A549 (cell line): ENCODE data around the gene MAPK1IP1L. TPM values are rescaled to one million over a fixed set of nuclear protein-coding genes. Genes with fewer than 3 reads are reported as not detected.

ENCODE experiments used
- ATAC-seq, 2 experiments: fragments of 200-7000 bp in 1 of 2; fragments of >200 bp in 1 of 2; cut with Nextera tagmentation in 1 of 2; cut with Tn5 transposase in 1 of 2; 3 replicates each; pipeline versions ENCODE4 v1.8.0 to v1.9.1; 2018 to 2020; ENCODE audit warnings: mild to moderate bottlenecking in 1 of 2, moderate library complexity in 1 of 2
- CTCF ChIA-PET: fragments of 300-600 bp; sonication (Branson Sonifier 250); formaldehyde crosslinking; extraction: SDS; loops from one replicate; lab custom pipeline; 2021; ENCODE audit warnings: antibody characterized with exemption, inconsistent platforms; lab: Yijun Ruan, JAX
- POLR2A ChIA-PET: fragments of 350-600 bp; formaldehyde crosslinking; extraction: SDS; loops from one replicate; lab custom pipeline; 2021; ENCODE audit warnings: antibody characterized with exemption, inconsistent platforms; lab: Yijun Ruan, JAX
- DNase-seq, 2 experiments: peaks; one replicate each; pipeline versions ENCODE4 v3.0.0 to v3.0.0-alpha.2; 2011 to 2016; ENCODE audit warnings: low read depth in 1 of 2, low spot score in 1 of 2
- FAIRE-seq: peaks from 2 replicates; lab custom pipeline; 2011; peaks lifted over from hg19 to GRCh38; lab: Jason Lieb, UNC
- H3K27ac ChIP-seq, 2 experiments: fragments of >200 bp; sonication (Bioruptor Twin); formaldehyde crosslinking; 3 replicates each; pipeline ENCODE4 v1.5.1; 2016 to 2017
- H3K4me1 ChIP-seq: fragments of >200 bp; sonication (Bioruptor Twin); formaldehyde crosslinking; 3 replicates; pipeline ENCODE4 v1.6.1; 2016
- H3K4me2 ChIP-seq: fragments of >200 bp; sonication (Bioruptor Twin); formaldehyde crosslinking; 3 replicates; pipeline ENCODE4 v1.6.1; 2016
- H3K4me3 ChIP-seq: fragments of >200 bp; sonication (Bioruptor Twin); formaldehyde crosslinking; 3 replicates; pipeline ENCODE4 v1.5.1; 2016
- H3K9me3 ChIP-seq: fragments of >200 bp; sonication (Bioruptor Twin); formaldehyde crosslinking; 3 replicates; pipeline ENCODE4 v1.6.1; 2016
- BCL3 ChIP-seq: fragments of >200 bp; sonication (Bioruptor Twin); formaldehyde crosslinking; IDR thresholded peaks from 3 replicates; pipeline ENCODE4 v1.6.1; 2016
- CHD4 ChIP-seq: fragments of 200-600 bp; sonication (generic); IDR thresholded peaks from 2 replicates; pipeline ENCODE4 v1.6.1; 2016; ENCODE audit warnings: antibody characterized with exemption, mild to moderate bottlenecking, borderline replicate concordance
- EHMT2 ChIP-seq: fragments of 200-600 bp; sonication (generic); IDR thresholded peaks from 2 replicates; pipeline ENCODE4 v1.6.1; 2016; ENCODE audit warnings: antibody characterized with exemption, low read depth, mild to moderate bottlenecking, moderate library complexity
- ESRRA ChIP-seq: fragments of 150-350 bp; IDR thresholded peaks from 2 replicates; pipeline ENCODE4 v1.6.1; 2014; ENCODE audit warnings: mild to moderate bottlenecking, low read length, borderline replicate concordance
- JUN ChIP-seq, 2 experiments: fragments of >200 bp; sonication (Bioruptor Twin); formaldehyde crosslinking; IDR thresholded peaks; 2 replicates in 1 of 2; 3 replicates in 1 of 2; pipeline ENCODE4 v1.6.1; 2016 to 2017
- KDM5A ChIP-seq: fragments of 200-600 bp; sonication (generic); IDR thresholded peaks from 2 replicates; pipeline ENCODE4 v1.6.1; 2016; ENCODE audit warnings: antibody characterized with exemption, mild to moderate bottlenecking
- MAFK ChIP-seq: fragments of 450-650 bp; IDR thresholded peaks from 2 replicates; pipeline ENCODE4 v1.6.1; 2014; ENCODE audit not compliant: partially characterized antibody
- MAZ ChIP-seq: fragments of 150-350 bp; IDR thresholded peaks from 2 replicates; pipeline ENCODE4 v1.6.1; 2014; ENCODE audit warnings: antibody characterized with exemption, low read depth, low read length, borderline replicate concordance
- POLR2A ChIP-seq: IDR thresholded peaks from 2 replicates; pipeline ENCODE4 v1.6.1; 2012; ENCODE audit warnings: mild to moderate bottlenecking, low read length
- RARB ChIP-seq: fragments of 250-450 bp; sonication (Bioruptor Pico); IDR thresholded peaks from 2 replicates; pipeline ENCODE4 v1.8.0; 2021; ENCODE audit warnings: mild to moderate bottlenecking, moderate library complexity
- RFX5 ChIP-seq: fragments of 450-650 bp; IDR thresholded peaks from 2 replicates; pipeline ENCODE4 v1.7.1; 2014; ENCODE audit warnings: antibody characterized with exemption, mild to moderate bottlenecking, moderate library complexity
- TP53 ChIP-seq: fragments of 250-450 bp; sonication (Bioruptor Pico); IDR thresholded peaks from 2 replicates; pipeline ENCODE4 v1.5.0; 2021; ENCODE audit warnings: mild to moderate bottlenecking, moderate library complexity
- ZC3H11A ChIP-seq: fragments of 450-650 bp; IDR thresholded peaks from 2 replicates; pipeline ENCODE4 v1.6.1; 2014; ENCODE audit warnings: antibody characterized with exemption, mild to moderate bottlenecking
- ZFP36 ChIP-seq: fragments of 450-650 bp; IDR thresholded peaks from 2 replicates; pipeline ENCODE4 v1.6.1; 2014; ENCODE audit warnings: borderline replicate concordance; ENCODE audit not compliant: partially characterized antibody
- ZSCAN20 ChIP-seq: fragments of 250-450 bp; sonication (Bioruptor Pico); IDR thresholded peaks from 2 replicates; pipeline ENCODE4 v1.8.0; 2022; ENCODE audit warnings: mild to moderate bottlenecking, moderate library complexity
- whole genome bisulfite sequencing: methylation state at CpG from one replicate; pipeline ENCODE4 v1.1.6; 2017; ENCODE audit errors: missing lambda C conversion rate; 5-methylcytosine and 5-hydroxymethylcytosine counted together
- polyA plus RNA-seq, 4 experiments: library from polyadenylated mRNA; depleted of rRNA in 3 of 4; stranded (reverse); fragments of >200 nt; fragmentation: RNase III in 1 of 4; extraction: RNeasy Plus Mini Kit Qiagen cat#74134 plus additional on column Dnase treatment in 1 of 4; gene quantifications; 2 replicates in 3 of 4; 3 replicates in 1 of 4; pipeline ENCODE4 v1.2.3, GENCODE V29; 2011 to 2017
- TF ChIP-seq, protein P1 (sequence below): fragments of >200 bp; sonication (Bioruptor Twin); formaldehyde crosslinking; IDR thresholded peaks from 3 replicates; pipeline ENCODE4 v1.5.1; 2016
- TF ChIP-seq, protein P2 (sequence below): fragments of 450-650 bp; IDR thresholded peaks from 2 replicates; pipeline ENCODE4 v1.6.1; 2014; ENCODE audit warnings: antibody characterized with exemption
- TF ChIP-seq, protein P3 (sequence below): fragments of 250-450 bp; sonication (Bioruptor Pico); IDR thresholded peaks from 2 replicates; pipeline ENCODE4 v1.5.0; 2020; ENCODE audit warnings: low read depth, mild to moderate bottlenecking, moderate library complexity
- TF ChIP-seq, protein P4 (sequence below): IDR thresholded peaks from 2 replicates; pipeline ENCODE4 v1.6.1; 2012
- TF ChIP-seq, protein P5 (sequence below): fragments of 250-450 bp; sonication (Bioruptor Pico); IDR thresholded peaks from 2 replicates; pipeline ENCODE4 v1.5.0; 2021; ENCODE audit warnings: mild to moderate bottlenecking, moderate library complexity, borderline replicate concordance
- TF ChIP-seq, protein P6 (sequence below): fragments of 150-350 bp; IDR thresholded peaks from 2 replicates; pipeline ENCODE4 v1.6.1; 2014; ENCODE audit warnings: low read depth, mild to moderate bottlenecking, low read length

The MAPK1IP1L gene
- polyA plus RNA-seq, 2 of the 4 experiments (the other 2 are of a cell fraction), result 42.9 to 72.3 TPM

GRCh38 chr14:55073856-55074255 is 22.4 kb downstream of the MAPK1IP1L start:
- Histone ChIP-seq H3K4me3 (no peak overlapping the region), H3K4me2 (no peak overlapping the region), H3K4me1 (peaks cover 3% of the 10 kb centered on the region; the same call in 1 of the 3 replicates), H3K27ac (no peak overlapping the region), H3K9me3 (no peaks in the 10 kb centered on the region)
- DNase-seq (no peak), FAIRE-seq (no peak), ATAC-seq (no peak)
- TF ChIP-seq RFX5 (no peak), BCL3 (no peak), ZFP36 (no peak), POLR2A (no peak), RARB (CRISPR knock-in tag) (no peak), EHMT2 (no peak), JUN (IDR thresholded peaks at IDR 0.05) (no peak), MAFK (no peak), ESRRA (no peak), ZC3H11A (no peak), MAZ (no peak), TP53 (CRISPR knock-in tag) (no peak)
- TF ChIP-seq, protein P1, sequence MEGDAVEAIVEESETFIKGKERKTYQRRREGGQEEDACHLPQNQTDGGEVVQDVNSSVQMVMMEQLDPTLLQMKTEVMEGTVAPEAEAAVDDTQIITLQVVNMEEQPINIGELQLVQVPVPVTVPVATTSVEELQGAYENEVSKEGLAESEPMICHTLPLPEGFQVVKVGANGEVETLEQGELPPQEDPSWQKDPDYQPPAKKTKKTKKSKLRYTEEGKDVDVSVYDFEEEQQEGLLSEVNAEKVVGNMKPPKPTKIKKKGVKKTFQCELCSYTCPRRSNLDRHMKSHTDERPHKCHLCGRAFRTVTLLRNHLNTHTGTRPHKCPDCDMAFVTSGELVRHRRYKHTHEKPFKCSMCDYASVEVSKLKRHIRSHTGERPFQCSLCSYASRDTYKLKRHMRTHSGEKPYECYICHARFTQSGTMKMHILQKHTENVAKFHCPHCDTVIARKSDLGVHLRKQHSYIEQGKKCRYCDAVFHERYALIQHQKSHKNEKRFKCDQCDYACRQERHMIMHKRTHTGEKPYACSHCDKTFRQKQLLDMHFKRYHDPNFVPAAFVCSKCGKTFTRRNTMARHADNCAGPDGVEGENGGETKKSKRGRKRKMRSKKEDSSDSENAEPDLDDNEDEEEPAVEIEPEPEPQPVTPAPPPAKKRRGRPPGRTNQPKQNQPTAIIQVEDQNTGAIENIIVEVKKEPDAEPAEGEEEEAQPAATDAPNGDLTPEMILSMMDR, result no peak
- TF ChIP-seq, protein P2, sequence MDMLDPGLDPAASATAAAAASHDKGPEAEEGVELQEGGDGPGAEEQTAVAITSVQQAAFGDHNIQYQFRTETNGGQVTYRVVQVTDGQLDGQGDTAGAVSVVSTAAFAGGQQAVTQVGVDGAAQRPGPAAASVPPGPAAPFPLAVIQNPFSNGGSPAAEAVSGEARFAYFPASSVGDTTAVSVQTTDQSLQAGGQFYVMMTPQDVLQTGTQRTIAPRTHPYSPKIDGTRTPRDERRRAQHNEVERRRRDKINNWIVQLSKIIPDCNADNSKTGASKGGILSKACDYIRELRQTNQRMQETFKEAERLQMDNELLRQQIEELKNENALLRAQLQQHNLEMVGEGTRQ, result no peak
- TF ChIP-seq, protein P3, sequence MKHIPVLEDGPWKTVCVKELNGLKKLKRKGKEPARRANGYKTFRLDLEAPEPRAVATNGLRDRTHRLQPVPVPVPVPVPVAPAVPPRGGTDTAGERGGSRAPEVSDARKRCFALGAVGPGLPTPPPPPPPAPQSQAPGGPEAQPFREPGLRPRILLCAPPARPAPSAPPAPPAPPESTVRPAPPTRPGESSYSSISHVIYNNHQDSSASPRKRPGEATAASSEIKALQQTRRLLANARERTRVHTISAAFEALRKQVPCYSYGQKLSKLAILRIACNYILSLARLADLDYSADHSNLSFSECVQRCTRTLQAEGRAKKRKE (CRISPR knock-in tag), result no peak
- TF ChIP-seq, protein P4, sequence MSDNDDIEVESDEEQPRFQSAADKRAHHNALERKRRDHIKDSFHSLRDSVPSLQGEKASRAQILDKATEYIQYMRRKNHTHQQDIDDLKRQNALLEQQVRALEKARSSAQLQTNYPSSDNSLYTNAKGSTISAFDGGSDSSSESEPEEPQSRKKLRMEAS, result no peak
- TF ChIP-seq, protein P5, sequence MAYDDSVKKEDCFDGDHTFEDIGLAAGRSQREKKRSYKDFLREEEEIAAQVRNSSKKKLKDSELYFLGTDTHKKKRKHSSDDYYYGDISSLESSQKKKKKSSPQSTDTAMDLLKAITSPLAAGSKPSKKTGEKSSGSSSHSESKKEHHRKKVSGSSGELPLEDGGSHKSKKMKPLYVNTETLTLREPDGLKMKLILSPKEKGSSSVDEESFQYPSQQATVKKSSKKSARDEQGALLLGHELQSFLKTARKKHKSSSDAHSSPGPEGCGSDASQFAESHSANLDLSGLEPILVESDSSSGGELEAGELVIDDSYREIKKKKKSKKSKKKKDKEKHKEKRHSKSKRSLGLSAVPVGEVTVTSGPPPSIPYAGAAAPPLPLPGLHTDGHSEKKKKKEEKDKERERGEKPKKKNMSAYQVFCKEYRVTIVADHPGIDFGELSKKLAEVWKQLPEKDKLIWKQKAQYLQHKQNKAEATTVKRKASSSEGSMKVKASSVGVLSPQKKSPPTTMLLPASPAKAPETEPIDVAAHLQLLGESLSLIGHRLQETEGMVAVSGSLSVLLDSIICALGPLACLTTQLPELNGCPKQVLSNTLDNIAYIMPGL (CRISPR knock-in tag), result no peak
- ChIA-PET CTCF (no interaction called here), POLR2A (no interaction called here)
- WGBS, result 96% methylated on average over 2 of the region's 2 CpGs

- Histone ChIP-seq H3K9me3 (no peaks in the 10 kb centered on the region), H3K4me1 (peaks cover 3% of the 10 kb centered on the region; the same call in 1 of the 3 replicates), H3K4me3 (no peak overlapping the region), H3K4me2 (no peak overlapping the region), H3K27ac (no peak overlapping the region)
- 58% methylated on average over 5 of the region's 5 CpGs for WGBS
- FAIRE-seq (no peak), DNase-seq (no peak), ATAC-seq (peak; percentile 12 to 22; a peak in 4 of 6 replicates)
- CTCF ChIA-PET, result no interaction called here
- POLR2A ChIA-PET, result interaction anchor here (0.5 kb wide), 1 partner anchor 40 kb away, joined by 5 read pairs; no protein-coding TSS in a partner anchor
- no peak for TF ChIP-seq ZSCAN20 (CRISPR knock-in tag)
- TF ChIP-seq CHD4, result no peak
- TF ChIP-seq KDM5A, result no peak
- TF ChIP-seq, protein P3 (CRISPR knock-in tag), result no peak
- TF ChIP-seq, protein P6, sequence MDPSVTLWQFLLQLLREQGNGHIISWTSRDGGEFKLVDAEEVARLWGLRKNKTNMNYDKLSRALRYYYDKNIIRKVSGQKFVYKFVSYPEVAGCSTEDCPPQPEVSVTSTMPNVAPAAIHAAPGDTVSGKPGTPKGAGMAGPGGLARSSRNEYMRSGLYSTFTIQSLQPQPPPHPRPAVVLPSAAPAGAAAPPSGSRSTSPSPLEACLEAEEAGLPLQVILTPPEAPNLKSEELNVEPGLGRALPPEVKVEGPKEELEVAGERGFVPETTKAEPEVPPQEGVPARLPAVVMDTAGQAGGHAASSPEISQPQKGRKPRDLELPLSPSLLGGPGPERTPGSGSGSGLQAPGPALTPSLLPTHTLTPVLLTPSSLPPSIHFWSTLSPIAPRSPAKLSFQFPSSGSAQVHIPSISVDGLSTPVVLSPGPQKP, result no peak
Measured at GRCh38 chr14:55074662-55075061, 23.2 kb downstream of the MAPK1IP1L start.
